ACHN (cell line): ENCODE measurements around the gene MSL2.
"Not testable (repeated sequence)": the region's sequence is repeated elsewhere in the genome, so short reads cannot be mapped to it uniquely, and the experiment has no call there.

Source experiments
- DNase-seq: peaks from one replicate; pipeline ENCODE4 v3.0.0-alpha.2; 2015
- in situ Hi-C: cut with HindIII; loops from 2 replicates; pipeline ENCODE4 v1.10.0; 2017; ENCODE audit warnings: low sequenced_read_pairs, low pct_ligation_motif_present, low pct_unique_long_range_greater_than_20kb

The MSL2 gene

GRCh38 chr3:136194409-136195257 is 1.5 kb downstream of the MSL2 start:
- in situ Hi-C loops = no loop called here
- peak; percentile 16 for DNase-seq

GRCh38 chr3:136193278-136194054 is 2.7 kb downstream of the MSL2 start:
- peak; percentile 16 for DNase-seq
- in situ Hi-C loops = no loop called here

GRCh38 chr3:136192831-136193230 is 3.3 kb downstream of the MSL2 start:
- in situ Hi-C loops = no loop called here
- no peak for DNase-seq

GRCh38 chr3:136192195-136192594 is 3.9 kb downstream of the MSL2 start:
- in situ Hi-C loops, DNase-seq: not testable (repeated sequence)

GRCh38 chr3:136189859-136190617 is 6.1 kb downstream of the MSL2 start:
- in situ Hi-C loops = no loop called here
- no peak for DNase-seq

- in situ Hi-C loops = no loop called here
- no peak for DNase-seq
Observed at GRCh38 chr3:136189043-136189442, 7.1 kb downstream of the MSL2 start.

- in situ Hi-C loops = no loop called here
Observed at GRCh38 chr3:136187868-136188267, 8.3 kb downstream of the MSL2 start.

GRCh38 chr3:136186846-136187245 is 9.3 kb downstream of the MSL2 start:
- in situ Hi-C loops = no loop called here
- no peak for DNase-seq

More at GRCh38 chr3:136187868-136188267, 8.3 kb downstream of the MSL2 start:
- DNase-seq = no peak

GRCh38 chr3:136186344-136186743 is 9.8 kb downstream of the MSL2 start:
- in situ Hi-C loops = no loop called here
- no peak for DNase-seq

GRCh38 chr3:136184703-136185102 is 11.4 kb downstream of the MSL2 start:
- in situ Hi-C loops = no loop called here
- no peak for DNase-seq

- no peak for DNase-seq
- in situ Hi-C loops = no loop called here
Observed at GRCh38 chr3:136181741-136182140, 14.4 kb downstream of the MSL2 start.

GRCh38 chr3:136177876-136178275 is 18.3 kb downstream of the MSL2 start:
- in situ Hi-C loops = no loop called here
- no peak for DNase-seq

GRCh38 chr3:136173939-136174490 is 22.1 kb downstream of the MSL2 start:
- in situ Hi-C loops = no loop called here
- no peak for DNase-seq

- no peak for DNase-seq
- in situ Hi-C loops = no loop called here
Observed at GRCh38 chr3:136171097-136171542, 25.0 kb downstream of the MSL2 start.

GRCh38 chr3:136168236-136168635 is 27.9 kb downstream of the MSL2 start:
- DNase-seq, in situ Hi-C loops: not testable (repeated sequence)

- in situ Hi-C loops = no loop called here
- DNase-seq = no peak
Observed at GRCh38 chr3:136166507-136166906, 29.6 kb downstream of the MSL2 start.

GRCh38 chr3:136163607-136164006 is 32.5 kb downstream of the MSL2 start:
- in situ Hi-C loops = not testable (repeated sequence)

GRCh38 chr3:136162322-136162721 is 33.8 kb downstream of the MSL2 start:
- in situ Hi-C loops = no loop called here
- no peak for DNase-seq

More at GRCh38 chr3:136163607-136164006, 32.5 kb downstream of the MSL2 start:
- DNase-seq = not testable (repeated sequence)

- in situ Hi-C loops = no loop called here
- DNase-seq = no peak
Observed at GRCh38 chr3:136161516-136161915, 34.6 kb downstream of the MSL2 start.
